SK-N-MC (cell line): Measurements from ENCODE around the gene USP51.
"Not testable (repeated sequence)": the region's sequence is repeated elsewhere in the genome, so short reads cannot be mapped to it uniquely, and the experiment has no call there.

Experiments
- DNase-seq: peaks from one replicate; pipeline ENCODE4 v3.0.0-alpha.2; 2011; ENCODE audit warnings: low read depth, low spot score
- H3K27ac ChIP-seq: fragments of 200-600 bp; sonication (generic); 2 replicates; pipeline ENCODE4 v1.5.1; 2016; ENCODE audit warnings: mixed run types
- H3K36me3 ChIP-seq: fragments of 200-600 bp; sonication (generic); 2 replicates; pipeline ENCODE4 v1.6.1; 2017; ENCODE audit warnings: antibody characterized with exemption, low read length, mixed read lengths; ENCODE audit not compliant: insufficient read depth
- H3K4me3 ChIP-seq: fragments of 200-600 bp; sonication (generic); 2 replicates; pipeline ENCODE4 v1.5.1; 2016
- H3K9ac ChIP-seq: fragments of 200-600 bp; sonication (generic); 2 replicates; pipeline ENCODE4 v1.8.0; 2017; ENCODE audit warnings: mixed run types, mixed read lengths; ENCODE audit not compliant: insufficient read length
- H3K9me3 ChIP-seq: fragments of 200-600 bp; sonication (generic); 2 replicates; pipeline ENCODE4 v1.6.1; 2017; ENCODE audit warnings: low read depth, mild to moderate bottlenecking, antibody characterized with exemption, low read length, moderate library complexity, mixed read lengths
- EZH2 ChIP-seq: fragments of 200-600 bp; sonication (generic); IDR thresholded peaks from one replicate; pipeline ENCODE4 v1.6.1; 2017; ENCODE audit warnings: antibody characterized with exemption
- FOXP2 ChIP-seq: optimal IDR thresholded peaks from 2 replicates; pipeline ENCODE3; 2011; ENCODE audit warnings: mild to moderate bottlenecking, moderate library complexity; ENCODE audit not compliant: insufficient read depth; ENCODE audit errors: extremely low read length, control extremely low read depth
- POLR2AphosphoS5 ChIP-seq: IDR thresholded peaks from 2 replicates; pipeline ENCODE4 v1.6.1; 2012; ENCODE audit warnings: mild to moderate bottlenecking, low read depth, low read length, borderline replicate concordance

USP51 gene

DNA sequence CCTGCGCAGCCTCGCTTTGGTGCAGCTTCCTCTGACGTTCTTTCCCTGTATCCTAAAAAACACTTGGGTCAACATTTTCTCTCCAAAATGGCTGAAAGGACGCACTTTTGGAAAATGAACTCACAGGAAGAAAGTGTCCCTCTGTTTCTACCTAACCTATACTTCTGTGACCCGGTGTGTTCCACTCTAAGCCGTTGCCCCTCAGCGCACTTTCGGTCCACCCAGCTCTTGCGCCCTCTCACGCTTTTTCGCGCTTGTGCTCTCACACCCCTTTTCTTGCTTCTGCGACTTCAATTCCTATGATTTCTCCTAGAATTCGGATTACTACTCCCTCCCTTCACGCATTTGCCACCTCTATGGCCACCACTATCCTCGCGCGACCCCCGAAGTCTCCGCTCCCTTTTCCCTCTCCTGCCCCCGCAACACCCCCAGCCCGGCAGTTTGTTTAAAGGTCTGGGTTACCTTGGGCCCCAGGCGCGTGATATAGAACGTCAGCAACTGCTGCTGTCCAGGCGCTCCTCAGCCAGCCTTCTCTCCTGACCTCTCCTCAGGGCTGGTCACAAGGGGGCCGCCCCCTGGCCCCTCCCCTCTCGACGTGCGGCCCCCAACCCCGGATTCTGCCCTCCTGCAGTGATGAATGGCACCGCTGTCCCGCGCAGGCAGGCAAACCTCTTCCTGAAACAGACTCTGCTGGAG lies at the start of gene USP51:
USP51 (minus strand) TSS at position 535 of the 696 bp plus-strand sequence. CDS start 909 bp downstream, outside the sequence.
- no peaks in the 10 kb centered on the region for H3K36me3 ChIP-seq
- H3K4me3 ChIP-seq, result peak within 1 kb of the TSS; percentile 84
- no peak for TF ChIP-seq EZH2
- no peak for TF ChIP-seq POLR2AphosphoS5
- no peak for TF ChIP-seq FOXP2
- H3K9ac ChIP-seq, result peak within 1 kb of the TSS; percentile 82
- no peaks in the 10 kb centered on the region for H3K9me3 ChIP-seq
- no peak for DNase-seq
- H3K27ac ChIP-seq, result peak within 1 kb of the TSS; percentile 86

DNA sequence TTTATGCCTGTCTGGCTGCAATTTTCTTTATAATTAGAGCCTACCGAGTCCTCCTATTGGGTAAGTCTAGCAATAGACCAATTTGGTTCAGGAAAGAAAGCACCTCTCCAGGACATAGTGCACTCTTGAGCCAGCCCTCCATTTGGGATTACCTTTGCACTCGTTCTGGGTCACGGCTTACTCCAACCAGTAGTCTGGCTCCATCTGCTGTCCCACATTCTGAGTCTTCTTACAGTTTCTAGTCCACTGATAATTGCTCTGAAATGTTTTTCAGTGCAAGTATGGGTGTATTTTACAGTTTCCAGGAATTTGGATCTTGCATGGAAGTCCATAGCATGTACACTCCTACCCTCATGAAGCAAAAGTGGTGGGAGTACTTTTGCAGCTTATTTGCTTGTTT lies 34.8 kb upstream of the USP51 start:
- no peak overlapping the region for H3K9ac ChIP-seq
- no peak overlapping the region for H3K27ac ChIP-seq
- no peak overlapping the region for H3K4me3 ChIP-seq
- no peaks in the 10 kb centered on the region for H3K36me3 ChIP-seq
- TF ChIP-seq POLR2AphosphoS5 (no peak), EZH2 (no peak), FOXP2 (no peak)
- no peak for DNase-seq
- no peaks in the 10 kb centered on the region for H3K9me3 ChIP-seq

DNA sequence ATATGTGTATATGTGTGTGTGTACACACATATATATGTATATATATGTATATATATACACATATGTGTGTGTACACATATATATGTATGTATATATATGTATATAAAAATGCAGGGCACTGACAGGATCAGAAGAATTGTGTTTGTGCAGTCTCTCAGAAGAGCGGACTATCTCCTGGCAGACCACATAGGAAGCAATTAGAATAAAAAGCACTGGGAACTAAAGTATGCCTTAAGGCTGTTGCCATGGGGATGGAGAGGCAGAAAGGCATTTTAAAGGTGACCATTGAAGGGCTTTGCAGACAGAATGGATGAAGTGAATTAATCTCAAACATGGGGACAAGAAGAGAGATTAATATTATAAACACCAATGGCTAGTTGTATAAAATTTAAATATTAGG lies 33.7 kb upstream of the USP51 start:
- TF ChIP-seq FOXP2 (no peak), EZH2 (no peak), POLR2AphosphoS5 (no peak)
- no peaks in the 10 kb centered on the region for H3K36me3 ChIP-seq
- DNase-seq, result no peak

DNA sequence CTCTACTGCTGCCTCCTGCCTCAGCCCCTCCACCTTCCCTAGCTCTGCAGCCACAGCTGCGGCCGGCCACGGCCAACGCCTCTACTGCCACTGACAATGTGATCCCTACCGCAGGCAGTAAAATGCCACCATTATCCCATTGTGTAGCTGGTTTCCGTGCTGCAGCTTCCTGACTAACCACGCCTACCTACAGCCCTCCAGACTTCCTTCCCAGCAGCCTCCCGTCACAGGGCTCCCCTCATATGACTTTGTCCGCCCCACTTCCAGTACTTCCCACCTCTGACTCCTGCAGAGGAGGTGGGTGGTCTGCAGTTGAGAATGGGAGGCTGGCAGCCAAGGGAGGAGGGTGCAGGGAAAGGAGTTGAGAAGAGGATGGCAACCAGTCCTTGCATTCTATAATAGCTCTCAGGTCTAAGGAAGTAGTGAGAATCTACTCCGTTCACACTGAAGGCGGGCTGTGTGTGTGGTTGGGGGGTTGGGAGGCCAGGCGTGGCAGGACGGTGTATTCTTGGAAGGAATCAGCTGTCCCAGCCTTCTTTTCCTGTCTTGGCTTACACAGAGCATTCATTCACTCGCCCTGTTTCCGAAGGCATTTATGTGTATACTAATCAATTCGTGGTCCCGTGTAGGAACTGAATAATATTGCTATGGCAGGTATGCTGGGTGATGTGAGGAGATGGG lies 33.1 kb upstream of the USP51 start:
- Histone ChIP-seq H3K9ac (no peak overlapping the region), H3K4me3 (no peak overlapping the region), H3K27ac (no peak overlapping the region), H3K36me3 (no peaks in the 10 kb centered on the region), H3K9me3 (no peaks in the 10 kb centered on the region)
- TF ChIP-seq EZH2, result no peak
- TF ChIP-seq POLR2AphosphoS5, result no peak
- TF ChIP-seq FOXP2, result no peak
- no peak for DNase-seq

More for the DNA sequence above, 33.7 kb upstream of the USP51 start:
- H3K9ac ChIP-seq, result no peak overlapping the region
- no peaks in the 10 kb centered on the region for H3K9me3 ChIP-seq
- no peak overlapping the region for H3K4me3 ChIP-seq
- no peak overlapping the region for H3K27ac ChIP-seq

DNA sequence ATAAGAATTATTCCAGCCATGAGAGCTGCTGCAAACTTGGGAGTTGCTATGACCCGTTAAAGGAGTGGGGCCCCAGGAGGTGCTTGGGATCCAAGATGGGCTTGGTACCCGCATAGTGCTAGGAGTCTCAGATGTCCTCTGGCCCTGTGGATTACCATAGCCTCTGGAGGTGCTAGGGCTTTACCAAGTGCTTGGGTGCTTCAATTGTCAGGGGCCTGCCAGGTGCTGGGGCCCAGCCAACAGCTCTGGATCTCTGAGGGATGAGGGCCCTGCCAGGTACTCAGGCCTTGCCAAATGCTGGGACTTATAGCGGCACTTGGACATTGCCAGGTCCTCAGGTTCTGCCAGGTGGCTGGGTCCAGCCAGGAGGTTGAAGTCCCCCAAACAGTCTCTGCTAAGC lies 32.0 kb upstream of the USP51 start:
- DNase-seq, result no peak
- TF ChIP-seq FOXP2 (no peak), POLR2AphosphoS5 (no peak), EZH2 (no peak)
- Histone ChIP-seq H3K9ac (no peak overlapping the region), H3K36me3 (no peaks in the 10 kb centered on the region), H3K4me3 (no peak overlapping the region), H3K9me3 (no peaks in the 10 kb centered on the region), H3K27ac (no peak overlapping the region)

DNA sequence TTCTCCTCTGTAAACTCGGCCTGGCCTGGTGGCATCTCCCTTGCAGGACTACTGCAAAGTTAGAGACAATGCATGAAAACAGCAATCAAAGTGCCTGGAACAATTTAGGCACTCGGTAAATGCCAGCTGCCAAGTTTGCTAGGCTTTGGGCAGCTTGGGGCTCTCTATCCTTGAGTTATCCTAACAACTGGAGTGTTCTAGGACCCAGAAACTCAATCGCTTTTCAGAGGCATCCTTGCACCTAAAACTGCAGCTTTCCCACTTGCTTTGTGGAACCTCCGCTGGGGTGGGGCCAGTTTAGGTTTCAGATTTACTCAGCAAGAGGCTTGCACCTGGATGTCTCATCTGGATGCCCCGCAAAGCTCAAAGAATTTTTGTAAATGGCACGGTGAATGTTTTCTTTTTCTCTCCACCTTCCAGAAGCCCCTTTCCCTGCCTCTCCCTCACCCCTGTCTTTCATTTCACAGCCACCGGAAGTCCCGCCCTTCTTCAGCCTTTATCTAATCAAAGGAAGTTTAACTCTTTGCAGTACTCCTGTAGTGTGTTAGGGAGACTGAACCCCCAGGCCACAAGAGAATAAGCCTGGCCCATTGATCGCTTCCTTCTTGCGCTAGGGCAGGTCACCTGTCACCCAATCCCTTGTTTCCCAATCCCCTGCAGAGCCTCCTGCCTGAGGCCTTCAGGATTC lies 27.3 kb upstream of the USP51 start:
- not testable (repeated sequence) for DNase-seq, H3K9me3 ChIP-seq, H3K27ac ChIP-seq, H3K4me3 ChIP-seq, H3K9ac ChIP-seq, H3K36me3 ChIP-seq

DNA sequence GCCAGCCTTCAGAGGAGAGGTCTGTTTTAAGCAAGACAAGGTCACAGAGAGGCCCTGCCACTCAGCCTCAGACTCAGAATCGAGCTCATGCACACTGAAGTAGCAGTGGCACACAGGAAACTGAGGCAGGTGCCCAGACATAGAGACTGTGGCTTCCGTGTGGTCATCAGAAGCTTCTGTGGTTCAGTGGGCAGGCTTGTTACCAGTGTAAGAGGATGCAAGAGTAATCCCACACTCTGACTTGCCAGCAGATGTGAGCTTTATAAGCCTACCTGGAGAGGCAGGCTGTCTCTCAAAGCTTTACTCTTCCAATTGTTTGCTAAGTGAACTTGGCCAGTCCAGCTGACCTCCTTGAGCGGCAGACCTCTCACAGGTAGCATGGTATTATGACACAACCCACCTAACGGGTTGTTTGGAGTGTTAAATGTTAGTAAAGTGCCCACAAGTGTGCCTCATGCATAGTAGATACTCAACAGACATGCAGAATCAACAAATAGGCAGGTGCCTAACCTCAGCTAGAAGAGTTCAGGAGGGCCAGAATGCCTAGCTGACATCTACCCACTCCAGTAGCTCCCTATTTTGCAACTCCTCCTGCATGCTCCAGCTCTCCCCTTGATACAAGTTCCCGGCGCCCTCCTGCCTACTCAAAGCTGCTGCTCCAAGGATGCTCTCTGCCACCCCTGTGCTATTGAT lies 23.5 kb upstream of the USP51 start:
- not testable (repeated sequence) for H3K27ac ChIP-seq

DNA sequence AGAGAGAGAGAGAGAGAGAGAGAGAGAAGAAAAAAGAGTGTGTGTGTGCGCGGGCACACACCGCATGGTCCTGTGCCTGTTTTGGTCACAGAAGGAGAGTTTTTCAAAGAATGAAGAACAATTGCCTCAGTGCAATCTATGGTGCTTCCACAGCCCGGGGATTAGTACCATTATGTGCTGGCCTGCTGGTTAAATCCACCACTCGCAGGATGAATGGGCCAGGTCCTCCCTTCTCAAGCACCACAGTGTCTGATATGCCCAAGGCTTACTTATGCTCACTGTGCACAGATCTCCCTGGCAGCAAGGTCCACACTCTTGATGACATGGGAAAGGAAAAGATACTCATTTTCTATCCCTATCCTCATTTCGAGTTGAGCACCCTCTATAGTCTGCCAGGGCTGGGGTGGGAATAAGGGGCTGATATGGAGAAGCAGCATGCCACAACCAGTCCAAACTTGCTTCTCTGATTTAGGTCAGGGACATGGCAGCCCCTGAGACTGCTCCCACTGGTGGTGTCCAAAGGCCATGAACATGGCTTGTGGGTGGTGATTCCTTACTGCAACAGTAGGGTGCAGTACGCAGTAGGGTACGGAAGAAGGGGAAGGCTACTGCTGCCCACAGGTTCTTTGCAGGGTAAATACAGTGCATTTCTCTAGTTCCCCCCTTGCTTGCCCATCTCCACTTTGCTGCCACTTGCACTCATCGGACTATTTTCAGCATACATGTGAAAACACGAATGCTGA lies 18.9 kb upstream of the USP51 start:
- not testable (repeated sequence) for H3K36me3 ChIP-seq, H3K4me3 ChIP-seq, H3K9me3 ChIP-seq, DNase-seq, H3K9ac ChIP-seq, H3K27ac ChIP-seq

More for the DNA sequence above, 23.5 kb upstream of the USP51 start:
- not testable (repeated sequence) for H3K9ac ChIP-seq, DNase-seq, H3K9me3 ChIP-seq, H3K36me3 ChIP-seq, H3K4me3 ChIP-seq

DNA sequence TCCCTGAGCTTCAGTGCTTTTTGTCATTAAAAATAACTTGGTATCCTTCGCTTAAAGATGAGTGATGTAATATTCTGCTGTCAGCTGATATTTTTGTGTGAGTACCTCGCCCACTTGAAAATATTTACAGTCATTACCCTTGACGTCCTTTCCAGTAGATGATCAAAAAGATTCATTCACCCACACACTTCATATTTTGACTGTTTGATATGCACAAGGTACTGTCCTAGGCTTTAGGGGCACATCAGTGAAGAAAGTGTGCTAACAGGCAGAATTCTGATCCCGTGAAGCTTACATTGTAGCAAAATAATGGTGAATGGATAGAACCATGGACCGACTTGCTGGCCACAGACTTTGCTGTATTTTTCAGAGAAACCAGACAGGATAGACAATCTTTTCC lies 18.1 kb upstream of the USP51 start:
- DNase-seq, H3K27ac ChIP-seq, H3K4me3 ChIP-seq, H3K9ac ChIP-seq, H3K36me3 ChIP-seq, H3K9me3 ChIP-seq: not testable (repeated sequence)

DNA sequence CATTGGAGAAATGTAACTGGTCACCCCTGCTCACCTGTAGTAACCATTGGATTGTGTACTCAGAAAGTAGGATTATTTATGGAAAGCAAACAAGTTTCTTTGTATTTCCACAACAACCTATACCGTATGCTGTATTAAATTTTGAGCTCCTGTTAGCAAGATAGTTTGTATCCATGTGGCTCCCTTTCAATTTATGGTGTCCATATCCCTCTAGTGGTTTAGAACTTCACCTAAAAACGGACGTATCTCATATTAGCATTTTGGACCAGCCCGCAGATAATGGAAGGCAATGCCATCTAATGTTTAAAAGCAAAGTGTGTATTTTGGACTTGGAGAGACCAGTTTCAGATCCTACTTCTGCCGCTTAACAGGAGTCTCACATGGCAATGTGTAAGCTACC lies 17.4 kb upstream of the USP51 start:
- H3K4me3 ChIP-seq, H3K9ac ChIP-seq, H3K36me3 ChIP-seq, H3K9me3 ChIP-seq, DNase-seq, H3K27ac ChIP-seq: not testable (repeated sequence)
